BLaER1 treated with 17β-estradiol and CSF1 and Interleukin-3, amounts not matched to agents 10 nM and 100 nM (cell line): ENCODE data around the gene NDUFA6.

Experiments used
- H3K27ac ChIP-seq, 11 experiments: shearing (Covaris generic); formaldehyde crosslinking; 2 replicates each; pipeline ENCODE4 v1.8.1; 2022
- H3K27me3 ChIP-seq, 11 experiments: shearing (Covaris generic); formaldehyde crosslinking; 2 replicates each; pipeline ENCODE4 v1.8.1; 2022
- H3K36me3 ChIP-seq, 11 experiments: shearing (Covaris generic); formaldehyde crosslinking; 2 replicates each; pipeline ENCODE4 v1.8.1; 2022
- H3K4me1 ChIP-seq, 10 experiments: shearing (Covaris generic); formaldehyde crosslinking; 2 replicates each; pipeline ENCODE4 v1.8.1; 2022
- H3K4me2 ChIP-seq, 11 experiments: shearing (Covaris generic); formaldehyde crosslinking; 2 replicates each; pipeline ENCODE4 v1.8.1; 2022
- H3K4me3 ChIP-seq, 10 experiments: shearing (Covaris generic); formaldehyde crosslinking; 2 replicates each; pipeline ENCODE4 v1.8.1; 2022
- H3K9ac ChIP-seq, 11 experiments: shearing (Covaris generic); formaldehyde crosslinking; 2 replicates each; pipeline ENCODE4 v1.8.1; 2022
- H3K9me3 ChIP-seq, 11 experiments: shearing (Covaris generic); formaldehyde crosslinking; replicated peaks in 1 of 11; 2 replicates each; pipeline ENCODE4 v1.8.1; 2022
- H4K20me1 ChIP-seq, 11 experiments: shearing (Covaris generic); formaldehyde crosslinking; 2 replicates each; pipeline ENCODE4 v1.8.1; 2022
- Cebpa-rat ChIP-seq, 11 experiments: shearing (Covaris generic); IDR thresholded peaks; 2 replicates each; pipeline ENCODE4 v1.8.1; 2022

NDUFA6 gene

GRCh38 chr22:42064629-42065028, 25.9 kb downstream of the NDUFA6 start:
- no peak for TF ChIP-seq Cebpa-rat (IDR thresholded peaks at IDR 0.05)
- H3K4me3 ChIP-seq: no peak overlapping the region
- H3K36me3 ChIP-seq: peaks cover 67 to 92% (median 81%) of the 10 kb centered on the region in 11 experiments
- peaks cover 0 to 16% (median 6%) of the 10 kb centered on the region in 11 experiments; a peak in 11 of 22 replicates for H3K9me3 ChIP-seq
- H3K9ac ChIP-seq: no peak overlapping the region
- H3K27ac ChIP-seq: no peak overlapping the region
- H3K4me1 ChIP-seq: peaks cover 4 to 25% (median 13%) of the 10 kb centered on the region in 10 experiments
- H3K4me2 ChIP-seq: no peak overlapping the region
- H4K20me1 ChIP-seq: peaks cover 0 to 45% (median 0%) of the 10 kb centered on the region in 11 experiments; a peak in 6 of 22 replicates
- H3K27me3 ChIP-seq: no peaks in the 10 kb centered on the region

DNA sequence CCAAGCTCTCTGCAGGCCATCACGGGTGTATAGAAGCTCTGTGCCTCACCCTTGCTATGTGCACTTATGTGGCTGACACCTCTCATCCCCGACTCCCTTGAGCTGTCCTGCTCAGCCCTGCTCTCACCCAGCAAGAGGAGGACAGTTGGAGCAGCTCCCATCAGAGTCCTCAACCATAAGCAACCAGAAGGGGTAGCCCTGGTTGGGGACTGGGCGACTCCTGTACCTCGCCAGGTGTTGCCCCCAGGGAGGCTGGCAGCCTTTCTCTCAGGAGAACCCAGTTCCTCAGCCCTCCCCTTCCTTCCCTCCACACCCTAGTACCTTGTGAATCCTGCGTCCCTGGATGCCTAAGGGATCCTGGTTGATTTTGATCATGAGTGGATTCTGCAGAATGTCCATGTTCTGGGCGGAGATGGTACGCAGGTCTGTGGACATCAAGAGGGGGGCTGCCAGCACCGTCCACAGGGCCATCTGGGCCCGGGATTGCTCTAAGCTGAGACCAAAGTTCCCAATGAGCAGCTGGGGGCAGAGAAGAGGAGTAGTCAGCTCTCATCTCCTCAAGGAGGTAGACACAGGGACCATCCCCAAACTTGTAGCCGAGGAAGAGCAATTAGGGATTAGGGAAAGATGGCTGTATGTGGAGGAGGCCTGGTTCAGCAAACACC, 27.9 kb downstream of the NDUFA6 start:
- peaks cover 16 to 35% (median 25%) of the 10 kb centered on the region in 11 experiments for H3K9me3 ChIP-seq
- H3K27ac ChIP-seq: no peak overlapping the region
- H3K36me3 ChIP-seq: peaks cover 83 to 96% (median 88%) of the 10 kb centered on the region in 11 experiments

DNA sequence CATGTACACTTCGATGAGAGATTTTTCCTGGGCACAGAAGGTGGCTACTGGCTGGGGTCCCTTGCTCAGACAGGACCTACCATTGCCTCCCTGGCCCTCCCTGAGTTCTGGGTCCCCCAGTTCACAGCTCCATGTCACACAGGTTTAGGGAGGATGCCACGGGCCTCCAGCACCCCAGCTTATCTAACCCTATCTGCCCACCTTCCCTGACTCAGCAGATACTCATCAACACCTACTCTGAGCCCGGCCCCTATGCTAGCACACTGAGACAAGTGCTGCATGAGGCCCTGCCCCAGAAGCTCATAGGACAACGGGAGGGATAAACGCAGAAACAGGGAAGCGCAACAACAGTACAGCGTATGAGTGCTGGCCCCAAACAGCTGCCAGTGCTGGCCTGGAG, 29.5 kb downstream of the NDUFA6 start:
- Histone ChIP-seq H3K4me1 (no peaks in the 10 kb centered on the region), H3K4me2 (no peak overlapping the region), H3K4me3 (no peak overlapping the region), H3K27ac (no peak overlapping the region), H4K20me1 (peaks cover 0 to 22% (median 0%) of the 10 kb centered on the region in 11 experiments; a peak in 5 of 22 replicates), H3K27me3 (no peaks in the 10 kb centered on the region), H3K36me3 (peaks cover 72 to 91% (median 82%) of the 10 kb centered on the region in 11 experiments), H3K9me3 (peaks cover 29 to 47% (median 38%) of the 10 kb centered on the region in 11 experiments), H3K9ac (no peak overlapping the region)
- no peak for TF ChIP-seq Cebpa-rat (IDR thresholded peaks at IDR 0.05)

More for the DNA sequence above, 27.9 kb downstream of the NDUFA6 start:
- H3K27me3 ChIP-seq: no peaks in the 10 kb centered on the region
- TF ChIP-seq Cebpa-rat (IDR thresholded peaks at IDR 0.05): no peak
- peaks cover 0 to 6% (median 0%) of the 10 kb centered on the region in 10 experiments; a peak in 1 of 20 replicates for H3K4me1 ChIP-seq
- no peak overlapping the region for H3K4me3 ChIP-seq
- H3K9ac ChIP-seq: no peak overlapping the region
- H4K20me1 ChIP-seq: peaks cover 0 to 38% (median 0%) of the 10 kb centered on the region in 11 experiments; a peak in 6 of 22 replicates
- no peak overlapping the region for H3K4me2 ChIP-seq

- Histone ChIP-seq H3K4me3 (no peak overlapping the region), H3K4me2 (no peak overlapping the region), H3K9me3 (peaks cover 29 to 47% (median 38%) of the 10 kb centered on the region in 11 experiments), H3K9ac (no peak overlapping the region), H3K4me1 (no peaks in the 10 kb centered on the region), H4K20me1 (peaks cover 0 to 17% (median 0%) of the 10 kb centered on the region in 11 experiments; a peak in 5 of 22 replicates), H3K27ac (no peak overlapping the region), H3K27me3 (no peaks in the 10 kb centered on the region), H3K36me3 (peaks cover 66 to 85% (median 78%) of the 10 kb centered on the region in 11 experiments)
- TF ChIP-seq Cebpa-rat (IDR thresholded peaks at IDR 0.05): no peak
Observed at GRCh38 chr22:42060489-42060888, 30.1 kb downstream of the NDUFA6 start.

GRCh38 chr22:42056757-42057511, 33.6 kb downstream of the NDUFA6 start:
- peaks cover 0 to 24% (median 0%) of the 10 kb centered on the region in 10 experiments; a peak in 7 of 20 replicates for H3K4me1 ChIP-seq
- TF ChIP-seq Cebpa-rat (IDR thresholded peaks at IDR 0.05): no peak
- H3K4me3 ChIP-seq: no peak overlapping the region
- H3K27me3 ChIP-seq: no peaks in the 10 kb centered on the region
- no peak overlapping the region for H3K27ac ChIP-seq
- H3K9me3 ChIP-seq: peaks cover 29 to 47% (median 38%) of the 10 kb centered on the region in 11 experiments
- H3K4me2 ChIP-seq: no peak overlapping the region
- H3K9ac ChIP-seq: no peak overlapping the region
- H3K36me3 ChIP-seq: peaks cover 43 to 55% (median 51%) of the 10 kb centered on the region in 11 experiments
- no peaks in the 10 kb centered on the region for H4K20me1 ChIP-seq

DNA sequence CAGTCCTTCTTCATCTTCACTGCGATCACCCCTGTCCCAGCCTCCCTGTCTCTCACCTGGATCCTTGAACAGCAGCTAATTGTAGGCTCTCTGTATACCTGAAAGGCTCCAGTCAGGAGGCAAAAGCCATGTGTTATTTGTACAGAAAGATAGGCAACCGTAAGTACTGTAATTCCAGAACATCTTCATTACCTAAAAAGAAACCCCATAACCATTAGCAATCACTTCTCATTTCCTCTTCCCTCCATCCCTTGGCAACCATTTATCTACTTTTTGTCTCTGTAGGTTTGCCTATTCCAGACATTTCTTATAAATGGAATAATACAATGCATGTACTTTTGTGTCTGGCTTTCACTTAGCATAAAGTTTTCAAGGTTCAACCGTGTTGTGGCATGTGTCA, 37.8 kb downstream of the NDUFA6 start:
- peaks cover 0 to 27% (median 0%) of the 10 kb centered on the region in 10 experiments; a peak in 7 of 20 replicates for H3K4me1 ChIP-seq
- H3K27me3 ChIP-seq: no peaks in the 10 kb centered on the region
- no peak for TF ChIP-seq Cebpa-rat (IDR thresholded peaks at IDR 0.05)
- no peak overlapping the region; a peak in 1 of 22 replicates for H3K27ac ChIP-seq
- no peak overlapping the region for H3K9ac ChIP-seq
- H3K9me3 ChIP-seq: peaks cover 9 to 15% (median 13%) of the 10 kb centered on the region in 11 experiments
- peak overlapping the region in 1 of 11 experiments; percentile 23; a peak in 1 of 22 replicates for H3K4me2 ChIP-seq
- H3K36me3 ChIP-seq: peaks cover 5 to 14% (median 10%) of the 10 kb centered on the region in 11 experiments; a peak in 15 of 22 replicates
- H4K20me1 ChIP-seq: no peaks in the 10 kb centered on the region
- no peak overlapping the region for H3K4me3 ChIP-seq

GRCh38 chr22:42050641-42051180, 39.9 kb downstream of the NDUFA6 start:
- Histone ChIP-seq H3K36me3 (no peaks in the 10 kb centered on the region; a peak in 1 of 22 replicates), H3K9me3 (no peaks in the 10 kb centered on the region), H3K4me1 (peaks cover 0 to 27% (median 0%) of the 10 kb centered on the region in 10 experiments; a peak in 7 of 20 replicates), H4K20me1 (no peaks in the 10 kb centered on the region), H3K27ac (no peak overlapping the region), H3K4me2 (no peak overlapping the region), H3K9ac (no peak overlapping the region), H3K27me3 (no peaks in the 10 kb centered on the region), H3K4me3 (no peak overlapping the region)
- no peak for TF ChIP-seq Cebpa-rat (IDR thresholded peaks at IDR 0.05)

GRCh38 chr22:42041784-42042183, 48.8 kb downstream of the NDUFA6 start:
- no peak overlapping the region for H3K27ac ChIP-seq
- H3K9ac ChIP-seq: no peak overlapping the region
- no peak overlapping the region for H3K4me2 ChIP-seq
- TF ChIP-seq Cebpa-rat (IDR thresholded peaks at IDR 0.05): no peak
- peaks cover 0 to 14% (median 0%) of the 10 kb centered on the region in 10 experiments; a peak in 5 of 20 replicates for H3K4me1 ChIP-seq
- H3K36me3 ChIP-seq: peaks cover 0 to 32% (median 10%) of the 10 kb centered on the region in 11 experiments; a peak in 15 of 22 replicates
- no peak overlapping the region for H3K4me3 ChIP-seq
- H4K20me1 ChIP-seq: no peaks in the 10 kb centered on the region
- peaks cover 30 to 48% (median 38%) of the 10 kb centered on the region in 11 experiments for H3K9me3 ChIP-seq
- no peaks in the 10 kb centered on the region for H3K27me3 ChIP-seq
